Immature natural killer cell (primary cell): ENCODE results near the gene BMF. TPM values are rescaled to one million over a fixed set of nuclear protein-coding genes. Genes with fewer than 3 reads are reported as not detected.

Experiments
- DNase-seq, 3 donors: peaks; one replicate each; pipeline ENCODE4 v3.0.0; 2022; ENCODE audit warnings: mixed read lengths in 1 of 3
- H3K27ac Mint-ChIP-seq, 6 donors: one replicate each; pipeline ENCODE4 v1.8.0; 2020; ENCODE audit warnings: mixed read lengths in 6 of 6, mild to moderate bottlenecking in 5 of 6, inconsistent platforms in 4 of 6, moderate library complexity in 3 of 6
- H3K27me3 Mint-ChIP-seq, 3 donors: one replicate each; pipeline ENCODE4 v1.8.0; 2020 to 2021; ENCODE audit warnings: low read depth in 3 of 3, mild to moderate bottlenecking in 3 of 3, mixed read lengths in 3 of 3, moderate library complexity in 3 of 3, inconsistent platforms in 1 of 3
- H3K36me3 Mint-ChIP-seq, 3 donors: one replicate each; pipeline ENCODE4 v1.8.0; 2020; ENCODE audit warnings: mixed read lengths in 3 of 3, inconsistent platforms in 2 of 3, mild to moderate bottlenecking in 2 of 3
- H3K4me1 Mint-ChIP-seq, 2 donors: one replicate each; pipeline ENCODE4 v1.8.0; 2020; ENCODE audit warnings: inconsistent platforms in 2 of 2, mild to moderate bottlenecking in 2 of 2, mixed read lengths in 2 of 2, moderate library complexity in 1 of 2
- H3K4me3 Mint-ChIP-seq, 5 donors: one replicate each; pipeline ENCODE4 v1.8.0; 2020; ENCODE audit warnings: mild to moderate bottlenecking in 5 of 5, mixed read lengths in 5 of 5, inconsistent platforms in 3 of 5, moderate library complexity in 3 of 5
- H3K9me3 Mint-ChIP-seq, 6 donors: one replicate each; pipeline ENCODE4 v1.8.0; 2020; ENCODE audit warnings: mild to moderate bottlenecking in 6 of 6, mixed read lengths in 6 of 6, inconsistent platforms in 4 of 6, moderate library complexity in 3 of 6
- polyA plus RNA-seq, 3 donors: library from polyadenylated mRNA; unstranded; fragments of 300-500 nt; fragmentation: Illumina TruSeq; gene quantifications; one replicate each; pipeline ENCODE4 v1.2.3, GENCODE V29; 2021

The BMF gene
- polyA plus RNA-seq, 3 donors from 2014 or later: 0.38 to 0.80 TPM; not detected in 1

GRCh38 chr15:40054855-40055575, 53.7 kb downstream of the BMF start:
- Mint-ChIP-seq H3K4me3 (peak overlapping the region in 1 of 5 donors; percentile 30), H3K9me3 (no peaks in the 10 kb centered on the region), H3K27me3 (peaks cover 0 to 5% (median 2%) of the 10 kb centered on the region in 3 donors), H3K4me1 (peaks cover 20 to 32% of the 10 kb centered on the region in 2 donors), H3K36me3 (peaks cover 0 to 2% (median 0%) of the 10 kb centered on the region in 3 donors), H3K27ac (peak overlapping the region in 1 of 6 donors; percentile 81)
- no peak for DNase-seq

DNA sequence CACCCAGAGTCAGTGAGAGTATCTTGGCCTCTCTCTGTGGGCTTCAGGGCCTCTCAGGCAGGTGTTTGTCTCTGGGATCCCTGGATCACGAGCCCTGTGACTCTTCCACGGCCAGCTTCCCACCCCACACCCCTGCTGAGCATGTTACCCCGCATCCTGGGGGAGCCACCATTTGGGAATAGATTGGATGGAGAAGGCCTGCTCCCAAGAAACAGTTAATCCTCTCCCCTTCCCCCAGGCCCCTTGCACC, 54.1 kb downstream of the BMF start:
- Mint-ChIP-seq H3K9me3 (no peaks in the 10 kb centered on the region), H3K4me1 (peaks cover 25 to 37% of the 10 kb centered on the region in 2 donors), H3K27ac (no peak overlapping the region), H3K36me3 (peaks cover 0 to 3% (median 0%) of the 10 kb centered on the region in 3 donors), H3K4me3 (no peak overlapping the region), H3K27me3 (peaks cover 0 to 6% (median 2%) of the 10 kb centered on the region in 3 donors)
- no peak for DNase-seq

GRCh38 chr15:40053831-40054604, 54.7 kb downstream of the BMF start:
- Mint-ChIP-seq H3K4me1 (peaks cover 30 to 42% of the 10 kb centered on the region in 2 donors), H3K36me3 (peaks cover 0 to 3% (median 0%) of the 10 kb centered on the region in 3 donors), H3K27me3 (peaks cover 0 to 6% (median 2%) of the 10 kb centered on the region in 3 donors), H3K4me3 (no peak overlapping the region), H3K9me3 (no peaks in the 10 kb centered on the region), H3K27ac (peak overlapping the region in 1 of 6 donors; percentile 18)
- DNase-seq: no peak

DNA sequence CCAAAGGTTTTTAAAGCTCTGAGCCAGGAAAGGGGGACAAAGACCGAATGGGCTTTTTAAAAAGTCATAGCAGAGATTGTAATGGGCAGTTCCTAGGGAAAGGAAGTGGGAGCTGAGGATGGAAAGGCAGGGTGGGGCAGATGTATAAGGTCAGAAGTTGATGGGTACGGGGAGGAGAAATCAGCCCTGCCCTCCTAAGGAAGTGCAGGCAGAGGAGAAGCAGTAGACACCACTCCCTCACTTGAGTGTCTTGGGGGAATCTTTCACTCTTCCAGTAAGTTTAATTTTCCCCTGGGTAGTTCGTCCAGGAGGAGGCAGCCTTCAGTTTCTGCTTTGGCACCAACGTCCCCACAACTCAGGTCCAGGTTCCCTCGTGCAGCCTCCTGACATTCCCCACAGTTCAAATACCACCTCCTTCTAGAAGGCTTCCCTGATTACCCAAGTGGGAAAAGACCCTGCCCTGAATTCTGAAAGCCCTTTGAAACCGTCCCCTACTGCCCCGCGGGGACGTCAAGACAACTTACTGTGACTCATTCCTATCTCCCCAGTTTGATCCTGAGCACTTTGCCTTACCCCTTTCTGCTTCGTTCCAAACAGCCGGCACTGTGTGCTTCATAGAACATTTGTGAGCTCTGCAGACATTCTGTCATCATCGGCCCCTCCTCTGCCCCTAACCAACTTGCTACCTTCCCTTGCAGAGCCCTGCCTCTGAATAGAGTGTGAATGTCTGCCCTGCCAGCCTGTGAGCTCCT, 55.4 kb downstream of the BMF start:
- Mint-ChIP-seq H3K4me3 (no peak overlapping the region), H3K4me1 (peaks cover 36 to 49% of the 10 kb centered on the region in 2 donors), H3K36me3 (peaks cover 0 to 3% (median 0%) of the 10 kb centered on the region in 3 donors), H3K9me3 (no peaks in the 10 kb centered on the region), H3K27me3 (peaks cover 0 to 6% (median 2%) of the 10 kb centered on the region in 3 donors), H3K27ac (peak overlapping the region in 1 of 6 donors; percentile 18)
- no peak for DNase-seq

- H3K27me3 Mint-ChIP-seq: peaks cover 0 to 6% (median 2%) of the 10 kb centered on the region in 3 donors
These were observed 56.1 kb downstream of the BMF start for GRCh38 chr15:40052604-40053003.

GRCh38 chr15:40051616-40052415, 56.9 kb downstream of the BMF start:
- H3K4me3 Mint-ChIP-seq: no peak overlapping the region
- peaks cover 50 to 64% of the 10 kb centered on the region in 2 donors for H3K4me1 Mint-ChIP-seq
- no peaks in the 10 kb centered on the region for H3K9me3 Mint-ChIP-seq
- peaks cover 0 to 3% (median 0%) of the 10 kb centered on the region in 3 donors for H3K36me3 Mint-ChIP-seq
- H3K27me3 Mint-ChIP-seq: peaks cover 0 to 6% (median 2%) of the 10 kb centered on the region in 3 donors
- DNase-seq: no peak
- H3K27ac Mint-ChIP-seq: peak overlapping the region in 5 of 6 donors; percentile 2 to 54 (median 24)

More at GRCh38 chr15:40052604-40053003, 56.1 kb downstream of the BMF start:
- DNase-seq: no peak
- Mint-ChIP-seq H3K36me3 (peaks cover 0 to 3% (median 0%) of the 10 kb centered on the region in 3 donors), H3K9me3 (no peaks in the 10 kb centered on the region), H3K27ac (peak overlapping the region in 2 of 6 donors; percentile 4 to 25), H3K4me1 (peaks cover 43 to 56% of the 10 kb centered on the region in 2 donors), H3K4me3 (no peak overlapping the region)

- H3K27me3 Mint-ChIP-seq: peaks cover 0 to 6% (median 2%) of the 10 kb centered on the region in 3 donors
- no peak for DNase-seq
- H3K36me3 Mint-ChIP-seq: peaks cover 0 to 3% (median 0%) of the 10 kb centered on the region in 3 donors
- H3K27ac Mint-ChIP-seq: peak overlapping the region in 4 of 6 donors; percentile 16 to 54 (median 35)
- H3K4me1 Mint-ChIP-seq: peaks cover 51 to 65% of the 10 kb centered on the region in 2 donors
- H3K9me3 Mint-ChIP-seq: no peaks in the 10 kb centered on the region
- H3K4me3 Mint-ChIP-seq: no peak overlapping the region
These were observed 57.8 kb downstream of the BMF start for GRCh38 chr15:40050788-40051470.

- peaks cover 0 to 6% (median 2%) of the 10 kb centered on the region in 3 donors for H3K27me3 Mint-ChIP-seq
- peaks cover 52 to 66% of the 10 kb centered on the region in 2 donors for H3K4me1 Mint-ChIP-seq
- DNase-seq: no peak
- H3K9me3 Mint-ChIP-seq: no peaks in the 10 kb centered on the region
- peak overlapping the region in 2 of 5 donors; percentile 1 to 13 for H3K4me3 Mint-ChIP-seq
- H3K27ac Mint-ChIP-seq: peak overlapping the region in 3 of 6 donors; percentile 1 to 39 (median 18)
- H3K36me3 Mint-ChIP-seq: peaks cover 0 to 3% (median 0%) of the 10 kb centered on the region in 3 donors
These were observed 59.7 kb downstream of the BMF start for GRCh38 chr15:40048926-40049475.

DNA sequence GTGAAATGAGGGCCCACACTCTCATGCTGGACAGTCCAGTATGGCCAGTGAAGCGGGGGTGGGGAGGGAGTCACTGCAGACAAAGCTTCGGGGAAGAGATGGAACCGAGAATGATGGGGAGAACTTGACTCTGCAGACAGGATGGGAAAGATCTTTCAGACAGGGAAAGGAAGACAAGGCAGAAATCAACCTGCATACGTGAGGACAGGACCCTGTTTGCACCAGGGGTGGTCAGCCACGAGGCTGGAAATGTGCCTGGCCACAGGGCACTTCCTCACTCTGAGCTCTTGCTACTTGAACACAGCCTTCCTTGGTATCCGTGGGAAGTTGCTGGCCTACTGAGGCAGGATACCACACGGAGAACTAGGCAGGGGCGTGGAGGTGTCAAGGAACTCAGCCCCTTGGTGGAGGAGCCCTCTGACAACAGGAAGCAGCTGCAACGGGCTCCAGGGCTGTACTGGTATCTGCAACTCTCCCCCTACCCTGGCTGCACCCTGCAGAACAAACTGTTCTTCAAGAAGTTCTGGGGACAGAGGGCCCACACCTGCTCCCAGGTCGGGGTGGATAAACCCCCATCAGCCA, 60.4 kb downstream of the BMF start:
- Mint-ChIP-seq H3K36me3 (peaks cover 0 to 3% (median 0%) of the 10 kb centered on the region in 3 donors), H3K27me3 (peaks cover 0 to 6% (median 2%) of the 10 kb centered on the region in 3 donors), H3K9me3 (no peaks in the 10 kb centered on the region), H3K4me3 (peak overlapping the region; percentile 47 to 73 (median 63)), H3K4me1 (peaks cover 51 to 59% of the 10 kb centered on the region in 2 donors), H3K27ac (peak overlapping the region; percentile 30 to 91 (median 74))
- DNase-seq: no peak

GRCh38 chr15:40047415-40048210, 61.1 kb downstream of the BMF start:
- H3K4me3 Mint-ChIP-seq: peak overlapping the region; percentile 47 to 73 (median 63)
- peak overlapping the region; percentile 30 to 91 (median 74) for H3K27ac Mint-ChIP-seq
- H3K27me3 Mint-ChIP-seq: peaks cover 0 to 6% (median 2%) of the 10 kb centered on the region in 3 donors
- H3K36me3 Mint-ChIP-seq: peaks cover 0 to 3% (median 0%) of the 10 kb centered on the region in 3 donors
- H3K4me1 Mint-ChIP-seq: peaks cover 51 to 59% of the 10 kb centered on the region in 2 donors
- no peak for DNase-seq
- H3K9me3 Mint-ChIP-seq: no peaks in the 10 kb centered on the region

GRCh38 chr15:40046721-40047414, 61.8 kb downstream of the BMF start:
- H3K36me3 Mint-ChIP-seq: peaks cover 0 to 3% (median 0%) of the 10 kb centered on the region in 3 donors
- H3K4me1 Mint-ChIP-seq: peaks cover 51 to 59% of the 10 kb centered on the region in 2 donors
- no peak overlapping the region for H3K27ac Mint-ChIP-seq
- no peak overlapping the region for H3K4me3 Mint-ChIP-seq
- DNase-seq: no peak
- no peaks in the 10 kb centered on the region for H3K9me3 Mint-ChIP-seq
- H3K27me3 Mint-ChIP-seq: peaks cover 0 to 6% (median 2%) of the 10 kb centered on the region in 3 donors
